AML-193 (cell line): Measurements from ENCODE around the gene MECP2.
"Not testable (repeated sequence)": the region's sequence is repeated elsewhere in the genome, so short reads cannot be mapped to it uniquely, and the experiment has no call there.

ENCODE experiments used
- DNase-seq, 2 experiments: peaks; one replicate each; lab custom pipeline; 2025; lab: John Stamatoyannopoulos, UW

The MECP2 gene

DNA sequence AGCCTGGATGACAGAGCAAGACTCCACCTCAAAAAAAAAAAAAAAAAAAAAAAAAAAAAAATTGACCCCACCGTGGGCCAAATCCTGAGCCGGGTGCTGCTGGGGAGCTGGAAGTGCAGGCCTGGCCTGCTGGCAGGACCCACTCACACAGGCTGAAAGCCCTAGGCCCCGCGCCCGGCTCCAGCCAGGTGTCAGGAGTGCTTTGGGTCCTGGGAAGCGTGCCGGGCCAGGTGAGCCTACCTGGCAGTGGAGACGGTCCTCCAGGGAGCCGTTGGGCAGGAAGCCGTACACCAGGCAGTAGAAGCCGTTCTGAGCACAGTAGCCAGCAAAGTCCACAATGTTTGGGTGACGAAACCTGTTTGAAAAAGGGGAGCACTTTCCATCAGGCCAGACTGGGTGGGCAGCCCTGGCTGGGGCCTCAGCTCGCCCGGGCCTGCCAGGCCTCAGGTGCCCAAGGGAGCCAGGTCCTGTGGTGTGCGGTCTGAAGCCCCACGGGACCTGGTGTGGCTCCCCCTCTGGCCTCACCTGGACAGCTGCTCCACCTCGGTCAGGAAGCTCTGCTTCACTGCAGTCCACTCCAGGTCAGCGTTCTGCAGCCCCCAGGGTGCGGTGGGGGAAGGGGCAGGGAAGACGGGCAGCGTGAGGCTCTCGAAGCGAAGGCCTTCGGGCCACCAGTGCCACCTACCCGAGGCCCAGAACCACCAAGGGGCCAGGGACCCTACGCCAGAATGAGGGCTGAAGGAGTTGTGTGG lies 79.6 kb downstream of the MECP2 start:
- DNase-seq = no peak

DNA sequence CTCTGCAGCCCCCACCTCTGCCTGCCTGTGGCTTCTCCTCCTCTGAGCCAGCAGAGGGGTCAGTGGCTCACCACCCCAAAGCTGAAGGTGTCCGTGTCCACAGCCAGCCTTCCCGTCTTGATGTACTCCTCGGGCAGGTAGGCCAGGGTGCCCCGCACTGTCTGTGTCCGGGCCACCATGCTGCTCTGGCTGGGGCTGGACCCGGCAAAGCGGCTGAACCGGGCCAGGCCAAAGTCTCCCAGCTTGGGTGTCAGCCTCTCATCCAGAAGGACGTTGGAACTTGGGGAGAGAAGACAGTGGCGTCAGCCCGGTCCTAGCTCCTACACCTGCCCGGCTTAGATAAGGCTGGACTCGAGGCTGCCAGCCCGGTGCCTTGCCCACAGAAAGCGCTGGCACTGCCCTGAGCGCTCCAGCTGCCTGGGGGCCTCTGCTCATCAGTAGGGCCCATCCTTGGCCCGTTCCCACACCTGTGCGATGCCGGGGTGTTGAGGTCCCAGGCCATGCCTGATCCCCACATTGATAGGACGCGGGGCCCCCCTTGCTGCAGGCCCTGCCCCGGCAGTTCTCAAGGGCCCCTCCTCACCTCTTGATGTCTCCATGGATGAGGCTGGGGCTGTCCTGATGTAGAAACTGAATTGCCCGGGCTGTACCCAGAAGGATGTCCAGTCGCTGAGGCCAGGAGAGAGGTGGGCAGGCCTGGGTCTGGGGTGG lies 81.0 kb downstream of the MECP2 start:
- no peak for DNase-seq

DNA sequence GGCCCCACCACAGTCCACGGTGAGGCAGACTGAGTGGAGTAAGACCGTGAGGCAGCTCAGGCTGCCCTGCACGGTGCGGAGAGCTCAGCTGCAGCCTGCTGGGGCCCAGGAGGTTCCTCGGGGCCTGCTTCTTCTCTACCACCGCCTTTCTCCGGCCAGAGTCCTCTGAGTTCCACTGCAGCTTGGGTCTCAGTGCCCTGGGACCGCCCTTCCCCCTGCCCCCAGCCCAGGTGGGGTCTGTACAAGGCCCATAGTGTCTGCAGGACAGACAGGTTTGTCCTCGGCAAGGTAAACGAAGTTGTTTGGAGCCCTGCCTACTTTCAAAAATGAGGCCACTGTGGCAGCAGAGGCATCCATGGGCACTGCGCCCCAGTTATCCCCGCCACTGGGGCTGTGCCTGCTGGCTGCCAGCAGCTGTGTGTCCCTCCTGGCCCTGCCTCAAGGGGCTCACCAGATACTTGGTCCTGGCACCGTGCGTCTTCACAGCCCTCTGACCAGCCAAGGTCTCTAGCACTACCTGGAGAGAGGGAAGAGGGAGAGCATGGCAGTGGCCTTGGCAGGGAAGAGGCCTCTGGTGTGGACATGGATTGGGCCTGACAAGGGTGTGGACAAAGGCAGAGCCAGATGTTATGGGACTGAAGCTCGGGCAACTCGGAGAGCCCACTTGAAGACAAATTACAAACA lies 81.8 kb downstream of the MECP2 start:
- DNase-seq = no peak

DNA sequence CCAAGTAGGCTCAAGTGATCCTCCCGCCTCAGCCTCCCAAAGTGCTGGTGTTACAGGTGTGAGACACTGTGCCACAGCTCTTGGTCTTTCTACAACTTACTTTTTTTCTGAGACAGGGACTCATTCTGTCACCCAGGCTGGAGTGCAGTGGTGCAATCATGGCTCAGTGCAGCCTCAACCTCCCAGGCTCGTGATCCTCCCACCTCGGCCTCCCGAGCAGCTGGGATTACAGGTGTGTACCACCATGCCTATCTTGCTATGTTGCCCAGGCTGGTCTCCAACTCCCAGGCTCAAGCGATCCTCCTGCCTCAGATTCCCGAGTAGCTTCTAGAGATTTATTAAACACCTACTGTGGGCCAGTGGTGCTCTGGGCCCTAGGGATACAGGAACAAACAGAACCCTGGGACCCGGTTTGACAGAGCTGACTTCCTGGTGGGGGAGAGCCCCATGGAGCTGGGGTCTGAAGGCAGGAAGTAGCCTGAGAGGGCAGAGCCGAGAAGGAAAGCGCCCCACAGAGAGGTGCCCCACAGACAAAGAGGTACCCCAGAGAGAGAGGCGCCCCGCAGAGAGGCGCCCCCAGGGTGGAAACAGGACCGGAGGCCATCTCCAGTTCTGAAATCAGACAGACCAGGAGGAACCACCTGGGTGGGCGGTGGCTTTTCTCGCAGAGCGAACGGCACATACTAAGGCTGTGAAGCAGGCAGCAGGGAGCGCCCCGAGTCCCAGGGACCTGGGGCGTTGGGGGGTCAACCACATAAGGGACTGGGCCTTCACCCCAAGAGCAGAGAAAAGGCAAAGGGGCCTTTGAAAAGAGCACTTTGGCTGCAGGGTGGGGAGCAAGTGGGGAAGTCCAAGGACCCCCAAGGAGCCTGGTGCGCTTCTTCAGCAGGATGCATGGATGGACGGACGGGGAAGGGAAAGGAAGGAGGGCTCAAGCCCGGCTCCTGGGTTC lies 82.8 kb downstream of the MECP2 start:
- DNase-seq = no peak

DNA sequence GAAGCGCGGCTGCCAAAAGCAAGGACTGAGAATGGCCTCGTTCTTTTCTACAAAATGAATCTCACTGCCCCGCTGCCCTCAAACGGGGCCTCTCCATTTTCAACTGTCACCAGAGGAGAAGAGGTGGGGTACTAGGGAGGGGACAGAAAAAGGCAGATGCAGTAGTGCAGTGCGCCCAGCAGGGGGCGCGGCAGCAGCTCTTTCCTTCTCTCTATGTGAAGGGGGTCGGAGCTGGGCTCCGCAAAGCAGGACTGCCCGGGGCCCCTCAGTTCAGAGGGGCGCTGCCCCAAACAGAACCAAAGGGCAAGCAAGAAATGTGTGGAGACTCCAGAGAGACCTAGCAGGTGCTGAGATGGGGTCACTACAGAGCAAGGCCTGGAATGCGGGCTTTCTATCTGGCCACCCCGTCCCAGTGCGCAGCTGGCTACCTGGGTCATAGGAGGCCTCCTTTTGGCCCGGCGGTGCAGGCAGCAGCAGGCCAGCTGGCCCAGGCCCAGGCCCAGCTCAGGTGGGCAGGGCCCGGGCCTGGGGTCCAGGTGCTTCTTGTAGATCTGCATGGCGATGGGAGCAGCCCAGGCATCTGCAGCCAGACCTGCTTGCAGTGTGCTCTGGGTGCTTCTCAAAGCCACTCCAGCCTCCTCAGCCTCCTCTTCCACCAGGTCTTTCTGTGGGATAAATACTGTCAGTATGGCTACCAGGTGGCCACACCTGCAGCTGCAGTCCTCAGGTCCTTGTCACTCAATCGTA lies 83.7 kb downstream of the MECP2 start:
- DNase-seq = no peak

DNA sequence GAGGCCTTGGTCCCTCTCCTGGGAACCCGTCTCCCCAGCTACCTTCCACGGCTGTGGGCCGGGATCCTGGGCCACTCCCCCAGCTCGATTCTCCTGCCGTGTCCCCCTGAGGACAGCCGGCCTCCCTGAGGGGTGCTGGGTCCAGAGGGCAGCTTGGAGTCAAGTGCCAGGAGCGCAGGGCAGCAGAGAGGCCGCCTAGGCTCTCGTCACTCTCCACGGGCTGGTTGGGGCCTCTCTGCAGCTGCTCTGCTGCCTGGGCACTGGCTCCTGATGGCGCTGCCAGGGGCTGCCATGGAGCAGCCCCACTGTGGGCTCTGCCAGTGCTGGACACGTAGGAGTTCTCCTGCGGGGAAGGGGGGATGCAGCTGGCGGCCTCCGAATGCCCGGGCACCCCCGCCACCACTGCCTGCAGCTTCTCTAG lies 84.5 kb downstream of the MECP2 start:
- DNase-seq = no peak

DNA sequence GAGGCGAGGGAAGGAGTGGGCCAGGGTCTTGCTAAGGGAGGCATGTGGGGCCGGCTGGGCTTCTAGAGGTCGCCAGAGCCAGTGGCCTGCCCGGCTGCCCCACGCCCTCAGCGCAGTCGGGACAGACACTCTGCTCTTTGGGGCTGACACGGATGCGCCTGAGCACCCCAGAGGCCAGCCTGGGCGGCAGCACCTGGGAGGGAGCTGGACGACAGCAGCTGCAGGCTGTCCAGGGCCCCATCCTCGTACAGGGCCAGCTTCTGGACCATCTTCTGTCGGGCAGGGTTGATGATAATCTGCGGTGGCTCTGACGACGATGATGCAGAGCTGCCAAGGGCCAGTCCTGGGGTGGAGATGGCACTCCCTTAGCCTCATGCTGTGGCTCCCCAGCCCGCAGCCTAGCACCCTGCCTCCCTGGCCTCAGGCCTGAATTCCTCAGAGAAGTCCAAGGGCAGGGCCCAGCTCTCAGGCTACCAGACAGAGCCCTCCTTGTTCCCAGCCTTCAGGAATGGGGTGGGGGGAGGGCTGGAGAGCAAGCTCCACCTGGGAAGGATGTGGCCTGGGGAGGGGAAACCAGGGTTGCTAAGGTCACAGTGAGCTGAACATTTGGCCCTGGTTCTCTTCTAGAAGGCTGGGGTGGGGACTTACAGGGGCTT lies 85.1 kb downstream of the MECP2 start:
- DNase-seq = no peak

DNA sequence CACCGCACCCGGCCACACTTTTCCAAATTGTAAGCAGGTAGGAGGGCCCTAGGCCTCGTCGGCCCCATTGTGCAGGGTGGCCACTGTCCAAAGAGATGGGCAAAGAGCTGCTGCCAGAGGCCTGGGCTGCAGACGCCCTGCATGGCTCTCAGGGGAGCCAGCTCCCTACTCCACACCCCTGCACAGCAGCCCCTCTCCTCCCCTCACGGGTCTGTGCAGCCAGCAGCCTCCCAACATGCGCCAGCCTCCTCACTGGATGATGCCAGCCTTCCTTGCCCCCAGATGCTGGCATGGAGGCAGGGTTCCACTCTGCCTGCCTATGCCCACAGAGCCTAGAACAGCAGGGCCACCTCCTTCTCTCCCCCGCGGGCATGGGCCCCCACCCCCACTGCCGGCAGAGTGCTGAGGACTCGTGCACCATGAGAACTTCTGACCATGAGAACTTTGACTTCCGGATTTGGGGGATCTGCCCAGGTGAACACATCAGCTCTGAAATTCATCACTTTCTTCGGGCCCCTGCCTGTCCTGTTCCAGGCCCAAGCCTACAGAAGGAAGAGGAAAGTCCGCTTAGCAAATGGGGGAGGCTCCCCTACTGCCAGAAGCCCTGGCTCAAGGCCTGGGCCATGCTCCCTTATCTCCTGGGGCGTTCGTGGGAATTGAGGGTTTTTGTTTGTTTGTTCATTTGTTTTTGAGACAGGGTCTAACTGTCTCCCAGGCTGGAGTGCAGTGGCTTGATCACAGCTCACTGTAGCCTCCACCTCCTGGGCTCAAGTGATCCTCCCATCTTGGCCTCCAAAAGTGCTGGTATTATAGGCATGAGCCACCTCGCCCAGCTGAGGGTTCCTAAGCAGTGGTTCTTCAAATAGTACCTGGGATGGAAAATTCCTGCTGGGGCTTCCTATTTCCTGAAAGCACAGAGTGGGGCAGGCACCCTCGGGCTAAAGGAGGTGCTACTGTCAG lies 85.9 kb downstream of the MECP2 start:
- no peak for DNase-seq

DNA sequence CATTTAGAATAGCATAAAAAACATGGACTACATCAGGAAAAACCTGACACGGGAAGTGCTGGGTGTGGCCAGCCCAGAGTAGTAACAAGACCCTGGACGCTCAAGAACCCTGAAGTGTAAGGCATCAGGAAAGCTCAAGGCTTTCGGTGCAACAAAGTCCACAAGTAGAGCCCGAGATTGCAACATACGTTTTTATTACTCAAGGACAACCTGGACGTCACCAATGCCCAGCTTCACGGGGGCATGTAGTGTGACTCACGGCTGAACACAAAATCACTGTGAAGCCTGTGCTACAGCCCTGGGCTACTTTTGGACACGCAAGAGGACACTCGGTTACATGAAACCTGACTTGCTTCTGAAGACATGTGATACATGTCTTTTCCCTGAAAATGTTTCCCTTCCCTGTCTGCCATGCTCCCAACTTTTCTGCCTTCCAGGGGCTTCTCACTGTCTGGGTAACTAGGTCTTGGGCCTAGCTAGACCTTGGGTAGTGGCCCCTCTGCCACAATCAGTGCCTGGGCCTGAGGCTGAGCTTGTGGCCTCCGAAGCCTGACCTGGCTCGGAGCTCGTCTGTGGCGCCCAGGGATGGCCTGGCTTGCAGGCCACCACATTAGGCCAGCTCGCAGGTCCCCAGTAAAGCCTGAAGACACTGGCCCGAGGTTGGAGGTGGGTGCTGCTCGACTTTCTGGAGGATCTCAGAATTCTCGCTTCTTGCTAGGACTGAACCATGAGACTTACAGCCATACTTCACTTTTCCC lies 87.0 kb downstream of the MECP2 start:
- DNase-seq = no peak

DNA sequence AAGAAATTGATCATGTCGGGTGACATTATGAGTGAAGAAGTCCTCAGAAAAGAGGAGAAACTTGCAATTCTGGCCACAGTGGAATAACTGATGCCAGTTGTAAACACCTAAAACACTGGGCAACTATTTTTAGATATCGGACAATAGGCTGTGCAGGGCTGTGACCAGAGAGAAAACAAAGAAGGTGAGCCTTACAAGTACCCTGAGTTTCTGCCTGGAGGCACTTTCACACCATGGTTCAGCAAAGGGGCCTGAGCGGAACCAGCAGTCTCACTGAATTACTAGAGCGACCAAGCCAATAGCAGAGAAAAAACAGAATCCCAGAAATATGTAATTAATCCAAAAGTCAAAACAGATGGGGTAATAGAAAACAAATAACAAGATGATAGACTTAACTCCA lies 89.0 kb downstream of the MECP2 start:
- DNase-seq = no peak

DNA sequence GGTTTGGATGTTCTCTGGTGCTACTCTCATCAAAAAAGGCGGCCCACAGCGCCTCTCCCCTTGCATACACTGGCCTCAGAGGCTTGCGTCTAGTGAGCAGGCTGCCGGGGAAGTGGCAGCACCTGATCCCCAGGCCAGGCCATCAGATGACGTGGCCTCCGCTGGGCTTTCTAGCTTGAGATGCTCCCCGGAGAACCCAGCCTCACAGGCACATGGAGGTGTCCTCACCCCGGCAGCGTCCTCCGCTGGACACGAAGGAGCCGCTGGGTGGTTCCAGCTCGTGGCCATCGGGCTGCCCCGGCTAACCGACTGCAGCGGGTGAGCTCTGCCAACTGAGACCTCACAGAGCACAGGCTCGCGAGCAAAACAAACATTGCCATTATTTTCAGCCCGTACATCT lies 90.6 kb downstream of the MECP2 start:
- no peak for DNase-seq

DNA sequence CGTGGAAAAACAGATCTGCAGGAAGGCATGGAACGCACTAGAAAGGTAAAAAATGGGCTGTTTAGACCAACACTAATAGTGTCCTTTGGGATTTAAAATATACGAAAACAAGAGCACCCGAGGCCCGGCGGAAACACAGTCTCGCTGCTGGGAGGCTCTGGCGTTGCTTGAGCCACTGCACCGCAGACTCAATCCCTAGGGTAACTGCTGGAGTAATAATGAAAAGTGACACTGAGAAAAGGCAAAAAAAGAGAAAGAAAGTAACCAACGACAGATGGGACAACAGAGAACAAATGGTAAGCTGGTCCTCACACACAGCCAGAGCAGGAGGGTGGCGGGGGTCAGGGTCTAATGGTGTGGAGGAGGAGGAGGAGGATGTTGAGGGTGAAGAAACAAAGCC lies 93.2 kb downstream of the MECP2 start:
- DNase-seq = no peak

DNA sequence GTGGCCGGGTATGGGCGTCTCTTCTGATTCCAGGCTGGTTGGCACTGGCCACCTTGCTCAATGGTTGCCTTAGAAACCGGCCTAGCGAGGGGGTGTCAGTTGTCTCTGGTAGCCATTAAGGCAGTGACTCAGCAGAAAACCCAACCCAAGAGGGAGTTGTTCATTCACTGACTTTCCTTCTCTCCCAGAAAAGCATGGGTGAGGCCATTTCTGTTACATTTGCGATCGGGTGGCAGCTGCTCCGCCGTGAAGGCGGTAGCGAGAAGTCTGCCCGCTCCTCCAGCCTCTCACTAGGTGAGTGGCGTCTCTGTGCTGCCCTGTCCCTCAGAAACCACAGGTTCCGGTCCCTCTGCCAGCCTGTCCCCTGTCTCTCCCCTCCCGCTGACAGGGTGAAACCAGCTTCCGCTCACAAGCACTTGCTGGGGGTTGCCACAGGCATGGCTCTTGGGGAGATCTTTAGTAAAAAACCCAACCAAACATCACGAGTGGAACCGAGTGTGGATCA lies 95.2 kb downstream of the MECP2 start:
- DNase-seq = peak; percentile 78 to 82

DNA sequence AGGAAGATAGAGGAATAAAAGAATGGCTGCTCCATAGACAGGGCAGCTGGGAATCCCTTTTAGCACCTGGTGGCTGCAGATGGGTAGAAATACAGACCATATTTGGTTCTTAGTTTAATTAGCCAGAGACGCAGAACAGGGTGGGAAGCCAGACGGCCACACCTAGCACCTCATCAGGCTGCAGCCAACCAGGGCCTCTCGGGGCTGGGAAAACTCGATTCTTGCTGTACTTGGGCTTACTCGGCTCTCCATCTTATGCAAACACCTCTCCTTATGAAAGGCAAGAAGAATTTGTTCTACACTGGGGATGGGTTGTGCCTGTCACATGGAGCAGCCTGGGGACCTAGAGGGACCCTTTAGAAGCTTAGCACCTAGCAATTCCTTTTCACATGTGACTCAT lies 97.5 kb downstream of the MECP2 start:
- DNase-seq = no peak

DNA sequence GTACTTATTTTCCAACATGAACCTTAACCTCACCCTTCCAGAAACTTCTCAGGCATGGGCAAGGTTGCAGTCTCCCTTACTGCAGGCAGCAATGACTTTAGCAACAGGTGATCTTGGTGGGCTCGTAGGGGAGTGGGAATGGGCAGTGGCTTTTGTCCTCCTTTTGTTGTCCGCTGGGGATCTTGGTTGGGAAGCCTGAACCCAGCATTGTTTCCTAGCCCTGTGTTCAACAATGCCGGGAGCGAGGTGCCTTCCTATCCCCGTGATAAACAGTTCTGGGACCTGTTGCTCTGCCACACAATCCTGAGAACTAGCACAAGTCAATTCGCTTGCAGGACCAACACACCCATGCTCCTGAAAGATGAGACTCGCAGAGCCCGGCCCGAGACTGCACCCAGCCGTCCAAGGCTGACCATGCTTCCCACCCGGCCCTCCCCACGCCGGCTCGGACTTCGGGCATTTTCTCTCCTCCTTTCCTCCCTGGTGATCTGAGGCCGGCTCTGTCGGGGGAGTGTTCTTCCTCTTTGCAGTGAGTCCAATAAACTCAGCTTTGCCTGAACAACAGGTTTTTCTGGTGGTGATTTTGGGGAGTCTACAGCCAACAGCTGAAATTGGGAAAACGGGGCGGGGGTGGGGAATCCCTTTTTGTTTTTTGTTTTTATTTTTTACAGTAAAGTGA lies 98.0 kb downstream of the MECP2 start:
- no peak for DNase-seq

DNA sequence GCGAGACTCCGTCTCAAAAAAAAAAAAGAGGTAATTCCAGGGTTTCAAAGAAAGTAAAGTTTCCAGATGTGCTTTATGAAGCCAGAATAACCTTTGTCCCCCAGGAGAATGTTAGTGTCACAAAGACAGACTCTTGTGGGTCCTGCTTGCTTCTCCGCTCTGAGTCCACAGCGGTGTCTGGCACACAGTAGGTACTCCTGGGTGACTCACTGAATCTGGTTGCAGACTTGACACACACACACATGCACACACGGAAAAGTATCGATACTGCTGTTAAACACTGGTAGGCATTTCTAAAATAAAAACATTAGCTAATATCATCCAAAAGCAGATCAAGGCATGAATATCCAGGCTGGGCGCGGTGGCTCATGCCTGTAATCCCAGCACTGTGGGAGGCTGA lies 102.0 kb downstream of the MECP2 start:
- DNase-seq = no peak

DNA sequence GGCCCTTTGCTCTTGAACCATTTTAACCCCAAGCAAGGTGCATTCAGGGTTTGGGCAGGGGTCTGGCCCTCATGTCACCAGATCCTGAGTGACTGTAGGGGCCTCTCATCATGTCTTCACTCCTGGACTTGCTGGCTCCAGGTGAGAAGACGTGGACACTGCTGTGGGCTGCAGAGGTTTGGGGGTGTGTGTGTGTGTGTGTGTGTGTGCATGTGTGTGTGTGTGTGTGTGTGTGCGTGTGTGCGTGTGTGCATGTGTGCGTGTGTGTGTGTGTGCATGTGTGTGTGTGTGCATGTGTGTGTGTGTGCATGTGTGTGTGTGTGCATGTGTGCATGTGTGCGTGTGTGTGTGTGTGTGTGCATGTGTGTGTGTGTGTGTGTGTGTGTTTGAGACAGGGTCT lies 103.1 kb downstream of the MECP2 start:
- DNase-seq = not testable (repeated sequence)

DNA sequence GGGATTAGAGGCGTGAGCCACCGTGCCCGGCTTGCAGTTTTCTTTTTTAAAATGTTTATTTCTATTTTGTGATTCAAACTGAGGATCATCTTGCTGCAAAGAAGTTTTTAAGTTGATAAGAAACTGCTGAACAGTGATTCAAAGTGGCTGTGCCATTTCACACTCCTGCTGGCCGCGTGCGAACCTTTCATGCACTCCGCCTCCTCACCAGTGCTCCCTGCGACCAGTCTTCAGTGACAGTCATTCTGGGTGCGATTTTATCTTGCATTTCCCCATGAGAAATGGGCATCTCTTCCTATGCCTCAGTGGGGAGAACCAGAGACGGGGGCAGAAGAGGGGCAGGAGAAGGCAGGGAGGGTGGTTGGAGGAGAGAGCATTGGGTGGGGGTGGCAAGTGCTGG lies 103.5 kb downstream of the MECP2 start:
- no peak for DNase-seq
